NCI-H128 (cell line): Measurements from ENCODE around the gene PLAC1.

Source experiments
- DNase-seq: peaks from one replicate; lab custom pipeline; 2025; ENCODE audit not compliant: unreplicated experiment; lab: John Stamatoyannopoulos, UW

The PLAC1 gene

DNA sequence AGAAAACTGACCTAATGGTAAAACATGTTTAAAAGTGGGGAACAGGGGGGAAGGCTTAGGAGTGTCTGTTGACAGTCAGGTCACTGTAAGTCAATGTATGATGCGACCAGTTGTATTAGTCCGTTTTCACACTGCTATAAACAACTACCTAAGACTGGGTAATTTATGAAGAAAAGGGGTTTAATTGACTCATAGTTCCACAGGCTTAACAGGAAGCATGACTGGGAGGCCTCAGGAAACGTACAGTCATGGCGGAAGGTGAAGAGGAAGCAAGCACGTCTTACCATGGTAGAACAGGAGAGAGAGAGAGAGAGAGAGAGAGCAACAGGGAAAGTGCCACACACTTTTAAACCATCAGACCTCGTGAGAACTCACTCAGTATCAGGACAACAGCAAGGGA is 13.0 kb upstream of the PLAC1 start:
- no peak for DNase-seq

DNA sequence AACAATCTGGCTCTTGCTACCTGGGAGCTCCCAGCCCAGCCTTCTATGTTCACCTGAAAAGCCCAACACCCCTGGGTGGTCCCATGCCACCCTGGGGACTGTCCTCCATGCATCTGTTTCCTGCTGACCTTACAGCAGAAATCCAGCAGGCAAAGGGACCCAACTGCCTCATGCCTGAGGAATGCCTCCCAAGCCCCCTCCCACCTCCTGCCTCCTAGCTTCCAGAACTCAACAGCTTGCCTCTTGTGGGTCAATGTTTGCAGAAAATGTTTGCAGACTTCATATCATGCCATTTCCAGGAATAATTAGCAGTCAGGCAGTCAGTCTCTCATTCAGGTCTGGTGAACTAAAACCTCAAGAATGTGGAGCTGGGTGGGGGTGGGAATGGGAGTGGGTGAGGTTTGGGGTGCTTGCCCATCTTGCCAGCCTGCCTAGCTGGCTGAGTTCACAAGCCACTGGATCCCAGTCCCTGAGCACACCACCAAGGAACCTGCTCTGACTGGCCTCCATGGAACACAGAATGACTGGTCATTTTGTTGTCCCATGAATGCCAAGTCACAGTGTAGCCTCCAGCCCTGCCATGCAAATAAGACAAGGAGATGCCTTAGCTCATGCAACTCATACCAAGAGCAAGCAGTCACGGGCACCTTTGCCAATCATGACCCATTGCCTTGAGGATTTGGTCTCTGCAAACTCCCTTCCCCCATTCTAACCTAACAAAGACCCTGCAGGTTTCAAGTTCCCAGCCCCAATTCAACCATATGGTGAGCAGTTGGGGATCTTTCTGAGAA is 12.1 kb upstream of the PLAC1 start:
- DNase-seq = no peak

GRCh38 chrX:134669378-134670098 is 11.3 kb upstream of the PLAC1 start:
- no peak for DNase-seq

DNA sequence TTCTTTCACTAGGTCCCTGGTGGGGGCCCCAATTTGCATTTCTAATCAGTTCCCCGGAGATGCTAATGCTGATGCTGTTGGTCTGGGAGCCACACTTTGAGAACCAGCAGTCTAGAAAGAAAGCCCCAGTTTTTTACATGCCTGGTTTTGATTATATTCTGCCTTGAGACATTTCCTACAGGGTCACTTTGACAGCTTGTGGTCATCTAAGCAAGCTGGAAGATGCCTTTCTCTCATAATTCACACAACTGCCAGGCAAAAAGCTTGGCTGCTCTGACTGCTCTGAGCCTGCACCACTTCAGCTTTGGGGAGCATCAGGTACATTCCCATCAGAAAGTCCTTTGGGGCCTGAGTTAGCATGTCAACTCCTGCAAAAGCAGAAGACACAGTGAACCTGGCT is 5.9 kb upstream of the PLAC1 start:
- DNase-seq = no peak

GRCh38 chrX:134661295-134661694 is 3.0 kb upstream of the PLAC1 start:
- DNase-seq = no peak

DNA sequence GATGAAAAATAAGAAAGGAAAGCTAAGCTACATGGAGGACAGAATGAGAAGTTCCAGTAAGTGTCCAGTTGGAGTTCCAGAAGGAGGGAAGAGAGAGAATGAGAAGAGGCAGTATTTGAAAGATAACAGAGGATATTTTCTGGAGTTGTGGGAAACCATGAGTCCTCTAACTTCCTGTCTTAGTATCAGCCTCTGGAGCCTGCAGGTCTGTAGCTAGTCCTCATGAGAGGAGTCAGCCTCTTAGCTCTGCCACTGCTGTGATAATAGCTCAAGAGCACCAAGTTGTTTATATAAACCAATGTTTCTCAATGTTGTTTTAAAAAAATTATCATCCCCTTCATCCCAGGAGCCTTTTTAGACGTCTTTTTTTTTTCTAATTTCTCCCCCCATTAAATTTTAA is 2.4 kb upstream of the PLAC1 start:
- no peak for DNase-seq

- DNase-seq = no peak
These were observed 1.5 kb upstream of the PLAC1 start for GRCh38 chrX:134659761-134660160.

- DNase-seq = no peak
These were observed 421 bp upstream of the PLAC1 start for GRCh38 chrX:134658760-134659023.

DNA sequence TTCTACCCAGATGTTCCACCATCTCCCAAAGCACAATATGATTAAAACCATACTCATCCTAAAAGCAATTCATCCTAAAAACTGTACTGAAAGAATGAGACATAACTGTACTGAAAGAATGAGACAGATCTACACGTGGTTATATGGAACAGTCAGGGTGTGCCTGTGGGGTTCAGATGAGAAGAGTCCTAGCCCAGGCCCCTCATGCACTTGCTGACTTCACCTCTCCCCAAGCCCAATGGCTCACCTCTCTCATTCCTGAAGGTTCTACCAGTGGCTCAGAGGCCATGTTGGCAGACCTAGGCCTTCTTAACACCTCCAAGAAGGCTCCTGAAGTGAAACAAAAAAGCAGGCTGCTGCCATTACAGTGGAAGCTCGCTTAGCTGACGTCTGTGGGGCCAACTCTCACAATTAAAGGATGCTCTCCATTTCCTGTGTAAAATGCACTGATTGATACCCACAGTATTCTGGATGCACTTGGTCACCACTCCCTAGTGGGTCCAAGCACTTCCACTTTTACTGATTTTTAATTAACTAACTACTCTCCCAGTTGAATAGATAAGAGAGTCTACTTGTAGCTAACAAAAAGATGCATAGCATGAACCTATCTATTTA is 3.8 kb downstream of the PLAC1 start:
- DNase-seq = no peak

DNA sequence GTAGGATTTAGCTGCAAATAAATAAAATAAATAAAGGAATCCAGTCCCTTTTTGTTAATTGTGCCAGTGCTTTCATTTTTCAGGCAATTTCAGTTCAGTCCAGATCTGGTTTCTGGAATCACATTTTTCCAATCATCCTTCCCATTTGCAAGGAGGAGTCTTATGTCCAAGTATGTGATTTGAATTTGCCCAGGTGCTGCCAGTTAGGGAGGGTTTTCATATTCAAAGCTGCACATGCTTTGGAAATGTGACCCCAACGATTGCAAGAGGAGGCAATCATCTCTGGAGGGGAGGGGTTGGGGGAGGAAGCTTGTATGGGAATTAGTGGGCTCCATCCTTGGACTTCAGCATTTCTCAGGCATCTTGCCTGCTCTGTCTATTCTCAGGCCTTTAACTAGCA is 4.4 kb downstream of the PLAC1 start:
- DNase-seq = no peak

DNA sequence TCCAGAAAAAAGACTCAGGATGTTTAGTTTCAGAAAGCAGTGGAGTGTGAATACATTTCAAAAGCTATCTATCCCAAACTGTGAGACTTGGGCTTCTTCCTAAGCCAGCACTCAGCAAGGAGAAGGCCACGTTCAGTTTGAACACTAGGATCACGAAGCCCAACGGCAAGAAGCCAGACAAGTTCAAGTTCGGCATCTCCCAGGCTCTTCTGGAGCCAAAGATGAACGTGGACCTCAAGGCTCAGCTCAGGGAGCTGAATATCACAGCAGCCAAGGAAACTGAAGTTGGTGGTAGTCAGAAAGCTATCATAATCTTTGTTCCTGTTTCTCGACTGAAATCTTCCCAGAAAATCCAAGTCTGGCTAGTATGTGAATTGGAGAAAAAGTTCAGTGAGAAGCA is 7.6 kb downstream of the PLAC1 start:
- DNase-seq = no peak

GRCh38 chrX:134649770-134650169 is 8.5 kb downstream of the PLAC1 start:
- DNase-seq = no peak

GRCh38 chrX:134647477-134647877 is 10.8 kb downstream of the PLAC1 start:
- DNase-seq = no peak

GRCh38 chrX:134646691-134647090 is 11.6 kb downstream of the PLAC1 start:
- no peak for DNase-seq

GRCh38 chrX:134645936-134646543 is 12.2 kb downstream of the PLAC1 start:
- DNase-seq = no peak

DNA sequence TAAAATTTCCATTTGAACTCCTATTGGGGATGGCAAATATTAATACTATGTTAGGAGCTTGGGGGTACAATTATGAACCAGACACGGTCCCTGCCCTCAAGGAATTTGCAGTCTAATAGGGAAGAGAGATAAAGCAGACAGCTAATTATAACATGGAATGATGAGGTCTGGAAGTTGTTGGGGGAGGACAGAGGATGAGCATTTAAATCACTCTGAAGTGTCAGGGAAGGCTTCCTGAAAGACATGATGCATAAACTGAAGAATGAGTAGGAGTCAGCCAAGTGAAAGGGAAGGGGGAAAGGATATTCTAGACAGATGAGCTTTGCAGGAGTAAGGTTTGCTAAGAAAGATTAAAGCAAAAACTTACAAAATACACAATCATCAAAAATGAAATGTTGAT is 15.9 kb downstream of the PLAC1 start:
- no peak for DNase-seq

- no peak for DNase-seq
These were observed 16.9 kb downstream of the PLAC1 start for GRCh38 chrX:134641346-134641745.

GRCh38 chrX:134640914-134641313 is 17.4 kb downstream of the PLAC1 start:
- DNase-seq = no peak

DNA sequence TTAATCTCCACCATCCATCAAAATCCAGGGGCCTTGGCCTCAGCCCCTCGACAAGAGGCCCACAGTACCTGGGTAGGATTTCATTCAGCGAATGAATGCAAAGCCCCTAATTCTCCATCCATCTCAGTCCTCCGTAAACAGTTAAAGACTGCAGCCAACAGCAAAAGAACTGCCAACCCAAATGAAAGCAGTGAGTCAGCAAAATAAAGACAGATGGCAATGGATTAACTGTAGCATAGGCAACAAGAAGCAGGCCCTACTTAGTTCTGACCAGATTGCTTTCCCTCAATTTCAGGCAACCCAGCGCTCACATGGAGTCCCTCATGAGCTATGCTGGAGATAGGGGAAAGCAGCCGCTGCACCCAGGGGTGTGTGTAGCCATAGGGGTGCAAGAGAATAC is 21.4 kb downstream of the PLAC1 start:
- no peak for DNase-seq

DNA sequence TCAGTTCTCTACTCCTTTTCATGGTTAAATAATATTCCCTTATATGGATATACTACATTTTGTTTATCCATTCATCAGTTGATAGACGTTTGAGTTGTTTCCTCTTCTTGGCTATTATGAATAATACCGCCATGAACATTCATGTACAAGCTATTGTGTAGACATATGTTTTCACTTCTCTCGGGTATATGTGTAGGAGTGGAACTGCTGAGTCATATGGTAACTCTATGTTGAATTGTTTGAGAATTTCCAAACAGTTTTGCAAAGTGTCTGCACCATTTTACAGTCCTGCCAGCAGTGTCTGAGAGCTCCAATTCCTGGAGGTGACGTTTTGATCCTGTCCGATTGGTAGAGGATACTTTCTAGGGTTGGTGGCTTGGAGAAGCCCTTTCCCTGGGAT is 23.6 kb downstream of the PLAC1 start:
- DNase-seq = no peak

GRCh38 chrX:134633832-134634231 is 24.4 kb downstream of the PLAC1 start:
- DNase-seq = no peak

- no peak for DNase-seq
These were observed 24.9 kb downstream of the PLAC1 start for GRCh38 chrX:134633394-134633793.
